HG02981 (cell line): ENCODE data around the gene TWF2.

Experiments used
- ATAC-seq: cut with Tn5 transposase; IDR thresholded peaks from one replicate; pipeline ENCODE4 v1.9.1; 2021; ENCODE audit warnings: mild to moderate bottlenecking, moderate library complexity; ENCODE audit not compliant: unreplicated experiment

Gene TWF2

DNA sequence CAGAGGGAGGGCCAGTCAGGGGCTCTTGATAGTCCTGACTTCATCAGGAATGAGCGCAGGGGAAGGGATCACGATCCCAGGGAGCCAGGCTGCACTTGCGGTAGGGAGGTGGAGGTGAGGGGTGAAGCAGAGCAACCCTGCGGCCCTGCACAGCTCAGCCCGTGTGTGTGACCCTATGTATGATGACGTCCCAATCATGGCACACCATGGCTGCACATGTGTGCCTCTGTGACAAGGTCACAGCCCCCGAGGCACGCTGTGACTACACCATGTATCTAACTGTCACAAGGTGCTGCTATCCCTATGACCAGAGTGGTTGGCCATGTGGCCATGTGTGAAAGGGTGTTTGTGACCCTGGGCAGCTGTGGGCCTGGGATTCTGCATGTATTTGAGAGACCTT is 54.3 kb downstream of the TWF2 start:
- no peak for ATAC-seq

DNA sequence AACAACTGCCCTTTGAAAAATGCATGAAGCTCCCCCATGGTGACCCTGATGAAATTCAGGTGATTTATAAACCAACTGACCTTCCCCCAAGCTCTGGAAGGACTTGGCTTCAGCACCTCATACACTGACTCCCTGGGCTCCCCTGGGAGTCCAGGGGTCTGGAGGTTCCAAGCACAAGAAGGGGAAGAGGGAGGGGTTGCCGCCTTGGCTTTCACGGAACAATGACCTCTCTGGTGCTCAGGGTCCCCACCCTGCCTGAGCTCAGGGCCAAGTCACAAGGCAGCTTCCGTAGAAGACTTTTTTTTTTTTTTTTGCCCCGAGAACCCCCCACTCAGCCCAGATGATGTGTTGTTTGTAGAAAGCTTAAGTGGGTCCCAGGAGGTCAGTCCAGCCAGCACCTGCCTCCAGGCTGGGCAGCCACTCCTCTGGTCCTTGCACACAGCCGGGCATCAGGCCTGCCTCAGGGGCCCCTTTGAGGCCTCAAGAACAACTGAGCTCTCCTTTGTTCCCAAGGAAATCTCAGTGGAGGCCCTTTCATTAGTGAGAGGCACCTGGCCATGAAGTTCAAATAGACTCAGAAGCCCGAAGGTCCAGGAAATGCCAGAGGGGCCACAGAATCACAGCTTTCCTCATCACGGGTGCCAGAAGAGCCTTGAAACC is 55.0 kb downstream of the TWF2 start:
- ATAC-seq, result no peak

DNA sequence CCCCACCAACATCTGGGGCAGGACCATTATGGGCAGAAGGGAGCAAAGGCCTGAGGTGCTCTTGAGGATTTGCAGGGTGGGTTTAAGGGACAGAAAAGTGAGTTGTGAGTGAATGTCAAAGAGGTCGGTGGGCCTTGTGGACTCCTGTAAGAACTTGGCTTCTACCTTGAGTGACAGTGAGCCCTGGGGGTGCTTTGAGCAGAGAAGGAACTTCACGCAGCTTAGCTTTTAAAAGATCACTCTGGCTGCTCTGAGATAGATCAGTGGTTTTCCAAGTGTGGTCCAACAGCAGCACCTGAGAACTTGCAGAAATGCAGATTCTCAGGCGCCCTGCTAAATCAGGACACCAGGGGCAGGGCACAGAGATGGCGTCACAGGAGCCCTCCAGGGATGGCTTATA is 56.3 kb downstream of the TWF2 start:
- no peak for ATAC-seq

DNA sequence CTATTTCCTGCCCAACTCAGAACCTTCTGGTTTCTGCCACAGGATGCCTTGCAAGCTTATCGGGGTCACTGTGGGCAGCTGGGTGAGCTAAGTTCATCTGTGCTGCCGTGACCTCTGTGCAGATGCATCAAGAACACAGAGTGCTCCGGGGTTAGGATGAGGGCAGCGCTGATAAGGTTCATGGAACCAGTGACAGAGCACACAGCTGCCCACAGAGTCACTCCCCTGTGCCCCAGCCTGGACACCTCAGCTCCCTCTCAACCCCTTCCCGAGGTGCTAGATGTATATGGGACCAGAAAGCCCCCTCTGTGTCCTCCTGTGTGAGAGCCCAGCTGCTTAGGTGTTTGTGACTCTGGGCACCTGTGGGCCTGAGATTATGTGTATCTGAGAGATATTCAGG is 56.8 kb downstream of the TWF2 start:
- no peak for ATAC-seq

DNA sequence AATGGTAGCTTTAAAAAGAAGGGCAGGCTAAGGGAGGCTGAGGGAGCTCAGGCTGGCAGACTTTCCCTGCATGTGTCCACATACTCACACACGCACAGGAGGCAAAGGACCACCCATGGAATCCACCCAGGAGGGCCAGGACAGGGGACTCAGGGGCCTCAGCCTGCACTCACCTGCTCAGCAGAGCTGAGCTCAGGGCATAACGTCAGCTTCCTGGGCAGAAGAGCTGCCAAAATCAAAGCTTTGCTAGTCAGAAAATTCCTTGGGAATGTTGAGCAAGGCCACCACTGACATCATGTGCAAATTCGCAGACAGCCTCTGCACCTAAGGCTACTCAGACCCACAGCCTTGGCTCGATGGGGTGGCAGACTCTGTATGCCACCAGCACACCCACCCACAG is 57.4 kb downstream of the TWF2 start:
- no peak for ATAC-seq
